Psoas muscle (tissue), 8 donors: ENCODE results near the gene PPP1R9A. TPM values are rescaled to one million over a fixed set of nuclear protein-coding genes. Genes with fewer than 3 reads are reported as not detected.

Experiments
- ATAC-seq, 4 donors: fragments of 200-7000 bp; cut with Tn5 transposase; one replicate each; pipeline ENCODE4 v1.9.1; 2020; ENCODE audit warnings: moderate library complexity in 3 of 4, mild to moderate bottlenecking in 2 of 4
- DNase-seq, 2 donors: peaks; one replicate each; pipeline ENCODE4 v3.0.0-alpha.2; 2020
- H3K27ac ChIP-seq: fragments of 200-600 bp; one replicate; pipeline ENCODE4 v1.8.0; 2022
- H3K27me3 ChIP-seq, 3 donors: fragments of 200-600 bp in 1 of 3; one replicate each; pipeline versions ENCODE4 v1.6.1 to v1.8.0; 2013 to 2022; ENCODE audit warnings: low read length in 2 of 3, mild to moderate bottlenecking in 2 of 3, moderate library complexity in 1 of 3; ENCODE audit not compliant: insufficient read depth in 3 of 3
- H3K36me3 ChIP-seq, 2 donors: fragments of 200-600 bp in 1 of 2; one replicate each; pipeline versions ENCODE4 v1.6.1 to v1.8.0; 2013 to 2022; ENCODE audit warnings: low read depth in 1 of 2, mild to moderate bottlenecking in 1 of 2, moderate library complexity in 1 of 2; ENCODE audit not compliant: insufficient read depth in 1 of 2
- H3K4me1 ChIP-seq: fragments of 200-600 bp; one replicate; pipeline ENCODE4 v1.8.0; 2022
- H3K4me3 ChIP-seq: fragments of 200-600 bp; one replicate; pipeline ENCODE4 v1.8.0; 2022; ENCODE audit warnings: mild to moderate bottlenecking
- H3K9me3 ChIP-seq: fragments of 200-600 bp; one replicate; pipeline ENCODE4 v1.8.0; 2022
- CTCF ChIP-seq: fragments of 200-600 bp; IDR thresholded peaks from one replicate; pipeline ENCODE4 v1.8.0; 2022; ENCODE audit warnings: antibody characterized with exemption
- WGBS, 3 donors: extraction: QIAGEN DNeasy Blood & Tissue Kit; methylation state at CpG; one replicate each; pipeline versions ENCODE4 v1.1.6 to v1.1.7; 2013; 5-methylcytosine and 5-hydroxymethylcytosine counted together
- intact Hi-C, 2 donors: fragments of 100-400 bp; cut with DNase I; formaldehyde crosslinking; loops; one replicate each; pipeline versions ENCODE4 v1.11.0 to v1.14.2; 2022
- polyA plus RNA-seq, 3 donors: library from polyadenylated mRNA; stranded (reverse); fragments of 200-250 nt; gene quantifications; one replicate each; pipeline ENCODE4 v1.2.3, GENCODE V29; 2013
- total RNA-seq, 4 donors: library from RNA; stranded (reverse); fragmentation: NEBNext Ultra II Directional in 2 of 4; extraction: Animal tissue kit (Norgen Biotek cat#: 25700) in 2 of 4; gene quantifications; one replicate each; pipeline versions ENCODE4 v1.2.1 to v1.2.4, GENCODE V29; 2021 to 2023
- donor health status: healthy with polysubstance abuse.
- donor health status: DM: no; HTN: no; CAD: no; lungs with moderate emphysema.
- donor health status: Bipolar disorder and iron deficiency.
- donor health status: healthy.
- donor health status: DM: yes; HTN: yes; CAD: no.
- donor health status: DM: no; HTN: no; CAD: no.
- donor health status: DM: no; HTN: no; CAD: no.
- donor health status: DM: yes; HTN: yes; CAD: no.

The PPP1R9A gene
- total and polyA plus RNA-seq, 7 donors = 1.1 to 18.6 (median 13.5) TPM

- ATAC-seq (no peak), DNase-seq (no peak)
- TF ChIP-seq CTCF = no peak
- Histone ChIP-seq H3K9me3 (no peaks in the 10 kb centered on the region), H3K36me3 (no peaks in the 10 kb centered on the region), H3K4me1 (no peaks in the 10 kb centered on the region), H3K27me3 (no peaks in the 10 kb centered on the region), H3K4me3 (no peak overlapping the region), H3K27ac (no peak overlapping the region)
- intact Hi-C loops = no loop called here
- WGBS, 3 donors = 77 to 83% (median 81%) methylated on average over 6 of the region's 6 CpGs
These were observed 389.1 kb downstream of the PPP1R9A start for GRCh38 chr7:95296456-95296855.

GRCh38 chr7:95297041-95297440, 389.6 kb downstream of the PPP1R9A start:
- no peak for TF ChIP-seq CTCF

GRCh38 chr7:95298091-95298490, 390.7 kb downstream of the PPP1R9A start:
- ATAC-seq (no peak), DNase-seq (no peak)
- WGBS, 3 donors = 95 to 96% (median 96%) methylated on average over 3 of the region's 3 CpGs
- Histone ChIP-seq H3K4me3 (no peak overlapping the region), H3K9me3 (no peaks in the 10 kb centered on the region), H3K27me3 (no peaks in the 10 kb centered on the region), H3K36me3 (no peaks in the 10 kb centered on the region), H3K27ac (no peak overlapping the region), H3K4me1 (no peaks in the 10 kb centered on the region)
- TF ChIP-seq CTCF = no peak
- intact Hi-C loops = no loop called here

More at GRCh38 chr7:95297041-95297440, 389.6 kb downstream of the PPP1R9A start:
- no peaks in the 10 kb centered on the region for H3K27me3 ChIP-seq
- H3K27ac ChIP-seq = no peak overlapping the region
- intact Hi-C loops = no loop called here
- H3K36me3 ChIP-seq = no peaks in the 10 kb centered on the region
- DNase-seq (no peak), ATAC-seq (no peak)
- no peak overlapping the region for H3K4me3 ChIP-seq
- H3K4me1 ChIP-seq = no peaks in the 10 kb centered on the region
- 66 to 78% (median 69%) methylated on average over 1 of the region's 1 CpG for WGBS, 3 donors
- H3K9me3 ChIP-seq = no peaks in the 10 kb centered on the region

GRCh38 chr7:95303013-95303905, 395.9 kb downstream of the PPP1R9A start:
- no peaks in the 10 kb centered on the region for H3K27me3 ChIP-seq
- ATAC-seq = no peak

More at GRCh38 chr7:95303013-95303905, 395.9 kb downstream of the PPP1R9A start:
- 55 to 58% (median 57%) methylated on average over 9 of the region's 9 CpGs for WGBS, 3 donors
- Histone ChIP-seq H3K4me1 (no peaks in the 10 kb centered on the region), H3K9me3 (no peaks in the 10 kb centered on the region), H3K36me3 (no peaks in the 10 kb centered on the region), H3K27ac (no peak overlapping the region), H3K4me3 (no peak overlapping the region)
- TF ChIP-seq CTCF = no peak
- intact Hi-C loops = no loop called here
- no peak for DNase-seq
